K562 (cell line): ENCODE results near the gene GRIK5. TPM values are rescaled to one million over a fixed set of nuclear protein-coding genes. Genes with fewer than 3 reads are reported as not detected.

Experiments used
- ETS2 ChIP-seq: IDR thresholded peaks from 2 replicates; pipeline ENCODE4 v1.6.1; 2016; ENCODE audit warnings: borderline replicate concordance, missing genetic modification characterization, mild to moderate bottlenecking, moderate library complexity, missing compliant biosample characterization; ENCODE audit not compliant: poor library complexity, severe bottlenecking
- EZH2 ChIP-seq: IDR thresholded peaks from 2 replicates; pipeline ENCODE4 v1.6.1; 2012; ENCODE audit warnings: low read depth, mild to moderate bottlenecking, inconsistent platforms, low read length, borderline replicate concordance
- FOS ChIP-seq: IDR thresholded peaks from 3 replicates; pipeline ENCODE4 v1.6.1; 2011; ENCODE audit not compliant: insufficient read length; ENCODE audit errors: extremely low read depth
- HBP1 ChIP-seq: fragments of 450-650 bp; formaldehyde crosslinking; IDR thresholded peaks from 2 replicates; pipeline ENCODE4 v1.4.0; 2022; ENCODE audit warnings: missing genetic modification characterization
- HSF4 ChIP-seq: fragments of 250-450 bp; sonication (Bioruptor Pico); IDR thresholded peaks from 2 replicates; pipeline ENCODE4 v2.1.2; 2022; ENCODE audit warnings: mild to moderate bottlenecking, moderate library complexity, borderline replicate concordance
- NCOA2 ChIP-seq, 2 experiments: fragments of 450-650 bp; IDR thresholded peaks; 2 replicates each; pipeline ENCODE4 v1.6.1; 2018; ENCODE audit warnings: mild to moderate bottlenecking in 2 of 2, moderate library complexity in 1 of 2; ENCODE audit not compliant: partially characterized antibody in 2 of 2
- PTBP1 ChIP-seq: fragments of 200-400 bp; formaldehyde crosslinking; IDR thresholded peaks from 2 replicates; pipeline ENCODE4 v1.6.1; 2017; ENCODE audit warnings: low read depth, low read length
- YBX1 ChIP-seq: fragments of 450-650 bp; IDR thresholded peaks from 2 replicates; pipeline ENCODE4 v1.7.1; 2016; ENCODE audit warnings: mild to moderate bottlenecking
- ZNF408 ChIP-seq: fragments of 250-450 bp; sonication (Bioruptor Pico); IDR thresholded peaks from 2 replicates; pipeline ENCODE4 v1.4.0; 2020; ENCODE audit warnings: low read depth, mild to moderate bottlenecking, moderate library complexity
- polyA plus RNA-seq, 8 experiments: library from polyadenylated mRNA; depleted of rRNA in 4 of 8; stranded (reverse) in 5 of 8; unstranded in 3 of 8; fragments of >200 nt; fragmentation: Nextera tagmentation in 2 of 8; fragmentation: Illumina TruSeq in 1 of 8; extraction: Ambion mirVana in 2 of 8; extraction: Trizol in 1 of 8; gene quantifications; 2 replicates each; pipeline versions ENCODE4 v1.2.1 to v1.2.3, GENCODE V29; 2011 to 2014; ENCODE audit warnings: inconsistent platforms in 1 of 8, missing spikeins in 1 of 8
- total RNA-seq, 7 experiments: library from RNA; depleted of rRNA in 6 of 7; stranded (reverse); fragments of >200 nt in 6 of 7; fragmentation: Illumina TruSeq in 2 of 7; extraction: Trizol in 2 of 7; gene quantifications; 2 replicates each; pipeline versions ENCODE4 v1.2.1 to v1.2.3, GENCODE V29; 2011 to 2021; ENCODE audit warnings: low replicate concordance in 1 of 7
- TF ChIP-seq, protein P1 (sequence below), 2 experiments: fragments of 450-650 bp; IDR thresholded peaks; 2 replicates each; pipeline ENCODE4 v1.6.1; 2016; ENCODE audit warnings: mild to moderate bottlenecking in 2 of 2, borderline replicate concordance in 1 of 2, low read depth in 1 of 2, moderate library complexity in 1 of 2
- TF ChIP-seq, protein P2 (sequence below): fragments of 450-650 bp; formaldehyde crosslinking; conservative IDR thresholded peaks from 2 replicates; pipeline ENCODE4 v1.4.0; 2022; ENCODE audit warnings: mild to moderate bottlenecking, missing genetic modification characterization
- TF ChIP-seq, protein P3 (sequence below): fragments of 250-450 bp; sonication (Bioruptor Pico); IDR thresholded peaks from 2 replicates; pipeline ENCODE4 v1.4.0; 2020; ENCODE audit warnings: mild to moderate bottlenecking, moderate library complexity

The GRIK5 gene
- total and polyA plus RNA-seq, 9 of the 15 experiments (the other 6 are each of a cell fraction or from before 2014, with no cell fraction given), result 0.04 to 0.55 (median 0.27) TPM; not detected in 2

- TF ChIP-seq HBP1 (CRISPR knock-in tag), result 0 out of 2 replicates have a peak, but pooled peaks have one; percentile 53
- TF ChIP-seq EZH2, result no peak
- TF ChIP-seq, protein P1, sequence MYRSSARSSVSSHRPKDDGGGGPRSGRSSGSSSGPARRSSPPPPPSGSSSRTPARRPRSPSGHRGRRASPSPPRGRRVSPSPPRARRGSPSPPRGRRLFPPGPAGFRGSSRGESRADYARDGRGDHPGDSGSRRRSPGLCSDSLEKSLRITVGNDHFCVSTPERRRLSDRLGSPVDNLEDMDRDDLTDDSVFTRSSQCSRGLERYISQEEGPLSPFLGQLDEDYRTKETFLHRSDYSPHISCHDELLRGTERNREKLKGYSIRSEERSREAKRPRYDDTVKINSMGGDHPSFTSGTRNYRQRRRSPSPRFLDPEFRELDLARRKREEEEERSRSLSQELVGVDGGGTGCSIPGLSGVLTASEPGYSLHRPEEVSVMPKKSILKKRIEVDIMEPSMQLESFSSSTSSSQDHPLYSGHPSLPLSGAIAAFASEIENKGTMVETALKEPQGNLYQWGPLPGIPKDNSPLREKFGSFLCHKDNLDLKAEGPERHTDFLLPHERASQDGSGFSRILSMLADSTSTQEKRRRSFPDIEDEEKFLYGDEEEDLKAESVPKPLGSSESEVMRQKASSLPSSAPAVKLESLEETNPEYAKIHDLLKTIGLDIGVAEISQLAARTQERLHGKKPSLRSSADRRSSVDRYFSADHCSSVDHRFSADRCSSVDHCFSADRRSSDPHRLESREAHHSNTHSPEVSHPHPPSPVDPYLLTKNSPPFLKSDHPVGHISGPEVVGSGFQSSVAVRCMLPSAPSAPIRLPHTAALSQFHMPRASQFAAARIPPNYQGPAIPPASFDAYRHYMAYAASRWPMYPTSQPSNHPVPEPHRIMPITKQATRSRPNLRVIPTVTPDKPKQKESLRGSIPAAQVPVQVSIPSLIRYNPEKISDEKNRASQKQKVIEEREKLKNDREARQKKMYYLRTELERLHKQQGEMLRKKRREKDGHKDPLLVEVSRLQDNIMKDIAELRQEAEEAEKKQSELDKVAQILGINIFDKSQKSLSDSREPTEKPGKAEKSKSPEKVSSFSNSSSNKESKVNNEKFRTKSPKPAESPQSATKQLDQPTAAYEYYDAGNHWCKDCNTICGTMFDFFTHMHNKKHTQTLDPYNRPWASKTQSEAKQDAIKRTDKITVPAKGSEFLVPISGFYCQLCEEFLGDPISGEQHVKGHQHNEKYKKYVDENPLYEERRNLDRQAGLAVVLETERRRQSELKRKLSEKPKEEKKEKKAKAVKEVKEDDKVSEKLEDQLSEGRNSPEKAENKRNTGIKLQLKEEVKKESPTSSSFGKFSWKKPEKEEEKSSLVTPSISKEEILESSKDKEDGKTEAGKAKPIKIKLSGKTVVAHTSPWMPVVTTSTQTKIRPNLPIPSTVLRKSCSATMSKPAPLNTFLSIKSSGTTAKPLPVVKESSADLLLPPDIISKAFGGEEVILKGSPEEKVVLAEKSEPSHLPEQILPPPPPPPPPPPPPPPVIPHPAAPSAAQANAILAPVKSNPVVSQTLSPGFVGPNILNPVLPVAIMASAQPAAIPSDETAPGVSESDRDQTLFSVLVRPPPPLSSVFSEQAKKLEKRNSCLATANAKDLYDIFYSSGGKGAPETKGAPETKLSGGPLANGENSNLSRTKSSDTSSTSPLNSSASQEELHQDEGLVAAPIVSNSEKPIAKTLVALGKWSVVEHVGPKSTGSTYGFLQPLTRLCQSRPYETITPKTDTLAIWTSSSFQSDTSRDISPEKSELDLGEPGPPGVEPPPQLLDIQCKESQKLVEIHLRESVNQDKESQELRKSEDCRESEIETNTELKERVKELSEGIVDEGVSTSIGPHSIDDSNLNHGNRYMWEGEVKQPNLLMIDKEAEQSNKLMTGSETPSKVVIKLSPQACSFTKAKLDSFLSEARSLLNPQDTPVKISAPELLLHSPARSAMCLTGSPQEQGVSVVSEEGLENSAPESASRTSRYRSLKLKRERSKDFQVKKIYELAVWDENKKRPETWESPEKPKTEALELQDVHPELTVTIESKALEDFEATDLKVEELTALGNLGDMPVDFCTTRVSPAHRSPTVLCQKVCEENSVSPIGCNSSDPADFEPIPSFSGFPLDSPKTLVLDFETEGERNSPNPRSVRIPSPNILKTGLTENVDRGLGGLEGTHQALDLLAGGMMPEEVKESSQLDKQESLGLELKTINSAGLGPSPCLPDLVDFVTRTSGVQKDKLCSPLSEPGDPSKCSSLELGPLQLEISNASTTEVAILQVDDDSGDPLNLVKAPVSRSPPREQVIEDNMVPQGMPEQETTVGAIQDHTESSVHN (IDR thresholded peaks at IDR 0.05; ENCODE audit: borderline replicate concordance in 1 of 2, low read depth in 1 of 2), result 0 out of 4 replicates have a peak, but pooled peaks of 1 of the 2 experiments have one; percentile 52
- TF ChIP-seq PTBP1, result no peak
- TF ChIP-seq ZNF408, result no peak
- TF ChIP-seq, protein P2, sequence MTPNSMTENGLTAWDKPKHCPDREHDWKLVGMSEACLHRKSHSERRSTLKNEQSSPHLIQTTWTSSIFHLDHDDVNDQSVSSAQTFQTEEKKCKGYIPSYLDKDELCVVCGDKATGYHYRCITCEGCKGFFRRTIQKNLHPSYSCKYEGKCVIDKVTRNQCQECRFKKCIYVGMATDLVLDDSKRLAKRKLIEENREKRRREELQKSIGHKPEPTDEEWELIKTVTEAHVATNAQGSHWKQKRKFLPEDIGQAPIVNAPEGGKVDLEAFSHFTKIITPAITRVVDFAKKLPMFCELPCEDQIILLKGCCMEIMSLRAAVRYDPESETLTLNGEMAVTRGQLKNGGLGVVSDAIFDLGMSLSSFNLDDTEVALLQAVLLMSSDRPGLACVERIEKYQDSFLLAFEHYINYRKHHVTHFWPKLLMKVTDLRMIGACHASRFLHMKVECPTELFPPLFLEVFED, result no peak; the same call in 1 of the 2 replicates
- no peak for TF ChIP-seq ETS2 (tag)
- TF ChIP-seq HSF4 (CRISPR knock-in tag), result peak; percentile 19; the same call in 1 of the 2 replicates
- no peak for TF ChIP-seq NCOA2 (IDR thresholded peaks at IDR 0.05; ENCODE audit: partially characterized antibody in 2 of 2)
- no peak for TF ChIP-seq FOS
- no peak for TF ChIP-seq YBX1
- TF ChIP-seq, protein P3, sequence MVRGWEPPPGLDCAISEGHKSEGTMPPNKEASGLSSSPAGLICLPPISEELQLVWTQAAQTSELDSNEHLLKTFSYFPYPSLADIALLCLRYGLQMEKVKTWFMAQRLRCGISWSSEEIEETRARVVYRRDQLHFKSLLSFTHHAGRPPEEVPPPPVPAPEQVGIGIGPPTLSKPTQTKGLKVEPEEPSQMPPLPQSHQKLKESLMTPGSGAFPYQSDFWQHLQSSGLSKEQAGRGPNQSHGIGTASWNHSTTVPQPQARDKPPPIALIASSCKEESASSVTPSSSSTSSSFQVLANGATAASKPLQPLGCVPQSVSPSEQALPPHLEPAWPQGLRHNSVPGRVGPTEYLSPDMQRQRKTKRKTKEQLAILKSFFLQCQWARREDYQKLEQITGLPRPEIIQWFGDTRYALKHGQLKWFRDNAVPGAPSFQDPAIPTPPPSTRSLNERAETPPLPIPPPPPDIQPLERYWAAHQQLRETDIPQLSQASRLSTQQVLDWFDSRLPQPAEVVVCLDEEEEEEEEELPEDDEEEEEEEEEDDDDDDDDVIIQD (CRISPR knock-in tag), result 0 out of 2 replicates have a peak, but pooled peaks have one; percentile 21
Observed at GRCh38 chr19:42010245-42011126, 59.5 kb downstream of the GRIK5 start (continued).
